WTC11 (cell line): ENCODE results near the gene TMEM178B. TPM values are rescaled to one million over a fixed set of nuclear protein-coding genes. Genes with fewer than 3 reads are reported as not detected.

Experiments
- ATAC-seq: fragments of 200-7000 bp; cut with Tn5 transposase; 2 replicates; pipeline ENCODE4 v1.10.0; 2021; ENCODE audit warnings: mild to moderate bottlenecking, moderate library complexity
- CTCF ChIA-PET: fragments of 300-600 bp; sonication (Branson Sonifier 250); formaldehyde crosslinking; loops from one replicate; lab custom pipeline; 2021; ENCODE audit warnings: antibody characterized with exemption; lab: Charles Lee
- POLR2A ChIA-PET: fragments of 350-600 bp; sonication (Branson Sonifier 250); formaldehyde crosslinking; loops from one replicate; lab custom pipeline; 2021; ENCODE audit warnings: antibody characterized with exemption; lab: Charles Lee
- DNase-seq: peaks from one replicate; pipeline ENCODE4 v3.0.0; 2021; ENCODE audit warnings: low spot score
- H3K27ac Mint-ChIP-seq: 2 replicates; pipeline ENCODE4 v1.8.0; 2021; ENCODE audit warnings: mixed read lengths
- H3K27me3 Mint-ChIP-seq: 2 replicates; pipeline ENCODE4 v1.8.0; 2021; ENCODE audit warnings: low read depth, mild to moderate bottlenecking, moderate library complexity, mixed read lengths
- H3K36me3 Mint-ChIP-seq: 2 replicates; pipeline ENCODE4 v1.8.0; 2021; ENCODE audit warnings: mixed read lengths
- H3K4me1 Mint-ChIP-seq: 2 replicates; pipeline ENCODE4 v1.8.0; 2022; ENCODE audit warnings: mixed read lengths
- H3K4me3 Mint-ChIP-seq: 2 replicates; pipeline ENCODE4 v1.8.0; 2021; ENCODE audit warnings: mild to moderate bottlenecking, moderate library complexity, mixed read lengths
- H3K9me3 Mint-ChIP-seq: 2 replicates; pipeline ENCODE4 v1.8.0; 2021; ENCODE audit warnings: mixed read lengths
- CREB1 ChIP-seq: sonication (generic); formaldehyde crosslinking; IDR thresholded peaks from 2 replicates; pipeline ENCODE4 v1.8.0; 2023; ENCODE audit warnings: mild to moderate bottlenecking, missing genetic modification reagents
- CREM ChIP-seq: sonication (generic); formaldehyde crosslinking; IDR thresholded peaks from 2 replicates; pipeline ENCODE4 v1.8.1; 2022; ENCODE audit warnings: mild to moderate bottlenecking, missing genetic modification reagents, moderate library complexity
- E2F5 ChIP-seq: sonication (generic); formaldehyde crosslinking; IDR thresholded peaks from 2 replicates; pipeline ENCODE4 v1.8.1; 2022; ENCODE audit warnings: mild to moderate bottlenecking, moderate library complexity, missing genetic modification reagents
- ETV6 ChIP-seq: sonication (generic); formaldehyde crosslinking; IDR thresholded peaks from 2 replicates; pipeline ENCODE4 v1.8.1; 2022; ENCODE audit warnings: mild to moderate bottlenecking, missing genetic modification reagents
- GTF2I ChIP-seq: fragments of 250-450 bp; sonication (Bioruptor Pico); conservative IDR thresholded peaks from 2 replicates; pipeline ENCODE4 v1.4.0; 2021; ENCODE audit warnings: mild to moderate bottlenecking
- JAZF1 ChIP-seq: fragments of 250-450 bp; sonication (Bioruptor Pico); IDR thresholded peaks from 2 replicates; pipeline ENCODE4 v1.9.0; 2021; ENCODE audit warnings: moderate library complexity, mild to moderate bottlenecking, inconsistent platforms
- MXD4 ChIP-seq: fragments of 250-450 bp; sonication (Bioruptor Pico); IDR thresholded peaks from 2 replicates; pipeline ENCODE4 v1.8.0; 2021; ENCODE audit warnings: mild to moderate bottlenecking, moderate library complexity, borderline replicate concordance
- PRRX2 ChIP-seq: fragments of 250-450 bp; sonication (Bioruptor Pico); IDR thresholded peaks from 2 replicates; pipeline ENCODE4 v1.8.0; 2021; ENCODE audit warnings: mild to moderate bottlenecking
- SMAD3 ChIP-seq: sonication (generic); formaldehyde crosslinking; IDR thresholded peaks from 2 replicates; pipeline ENCODE4 v1.8.0; 2022; ENCODE audit warnings: missing genetic modification reagents, mild to moderate bottlenecking, borderline replicate concordance
- SMAD4 ChIP-seq: sonication (generic); formaldehyde crosslinking; IDR thresholded peaks from 2 replicates; pipeline ENCODE4 v1.8.0; 2022; ENCODE audit warnings: mild to moderate bottlenecking, missing genetic modification reagents
- SP1 ChIP-seq: sonication (generic); formaldehyde crosslinking; conservative IDR thresholded peaks from 2 replicates; pipeline ENCODE4 v1.8.1; 2022; ENCODE audit warnings: missing genetic modification reagents
- TP53 ChIP-seq: sonication (generic); formaldehyde crosslinking; IDR thresholded peaks from 2 replicates; pipeline ENCODE4 v1.8.1; 2023; ENCODE audit warnings: mild to moderate bottlenecking, missing genetic modification reagents
- ZNF232 ChIP-seq: sonication (generic); formaldehyde crosslinking; IDR thresholded peaks from 2 replicates; pipeline ENCODE4 v1.8.0; 2022; ENCODE audit warnings: mild to moderate bottlenecking, missing genetic modification reagents
- ZNF317 ChIP-seq: sonication (generic); formaldehyde crosslinking; IDR thresholded peaks from 2 replicates; pipeline ENCODE4 v1.8.1; 2023; ENCODE audit warnings: low read depth, mild to moderate bottlenecking, moderate library complexity, missing genetic modification reagents, borderline replicate concordance
- ZNF396 ChIP-seq: fragments of 250-450 bp; sonication (Bioruptor Pico); IDR thresholded peaks from 2 replicates; pipeline ENCODE4 v1.8.0; 2021; ENCODE audit warnings: mild to moderate bottlenecking, moderate library complexity, borderline replicate concordance
- total RNA-seq: library from RNA; stranded (reverse); gene quantifications from 3 replicates; pipeline ENCODE4 v1.2.3, GENCODE V29; 2021
- TF ChIP-seq, protein P1 (sequence below): fragments of 200-600 bp; IDR thresholded peaks from 2 replicates; pipeline ENCODE4 v1.8.0; 2022; ENCODE audit warnings: antibody characterized with exemption
- TF ChIP-seq, protein P2 (sequence below): sonication (generic); formaldehyde crosslinking; IDR thresholded peaks from 2 replicates; pipeline ENCODE4 v1.8.1; 2022; ENCODE audit warnings: low read depth, mild to moderate bottlenecking, moderate library complexity, missing genetic modification reagents, borderline replicate concordance
- TF ChIP-seq, protein P3 (sequence below): sonication (generic); formaldehyde crosslinking; conservative IDR thresholded peaks from 2 replicates; pipeline ENCODE4 v1.8.1; 2022; ENCODE audit warnings: mild to moderate bottlenecking, missing genetic modification reagents
- TF ChIP-seq, protein P4 (sequence below): sonication (generic); formaldehyde crosslinking; IDR thresholded peaks from 2 replicates; pipeline ENCODE4 v1.8.1; 2023; ENCODE audit warnings: mild to moderate bottlenecking, missing genetic modification reagents, moderate library complexity
- TF ChIP-seq, protein P5 (sequence below): fragments of 250-450 bp; sonication (Bioruptor Pico); IDR thresholded peaks from 2 replicates; pipeline ENCODE4 v1.9.0; 2021; ENCODE audit warnings: mild to moderate bottlenecking

The TMEM178B gene
- total RNA-seq, 1 experiment from 2014 or later: 20.4 TPM

DNA sequence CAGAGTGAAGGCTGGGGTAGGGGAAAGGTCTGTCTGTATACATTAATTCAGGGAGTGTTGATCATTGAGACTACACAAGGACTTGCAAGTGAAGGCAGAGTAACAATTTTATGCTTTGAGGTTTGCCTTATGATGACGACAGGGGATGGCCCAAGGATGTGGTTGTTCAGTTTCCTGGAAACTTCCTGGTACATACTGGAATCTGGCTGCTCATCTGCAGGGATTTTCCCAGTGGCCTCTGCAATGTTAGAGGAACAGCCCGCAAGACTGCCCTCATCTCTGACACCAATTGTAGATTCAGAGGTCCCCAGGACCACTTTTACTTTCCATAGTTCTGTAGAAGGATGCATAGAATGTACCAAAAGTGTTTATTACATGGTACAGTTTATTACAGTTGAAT is 189.6 kb downstream of the TMEM178B start:
- H3K4me1 Mint-ChIP-seq: peaks cover 5% of the 10 kb centered on the region
- H3K27me3 Mint-ChIP-seq: no peaks in the 10 kb centered on the region
- DNase-seq: no peak
- TF ChIP-seq, protein P1, sequence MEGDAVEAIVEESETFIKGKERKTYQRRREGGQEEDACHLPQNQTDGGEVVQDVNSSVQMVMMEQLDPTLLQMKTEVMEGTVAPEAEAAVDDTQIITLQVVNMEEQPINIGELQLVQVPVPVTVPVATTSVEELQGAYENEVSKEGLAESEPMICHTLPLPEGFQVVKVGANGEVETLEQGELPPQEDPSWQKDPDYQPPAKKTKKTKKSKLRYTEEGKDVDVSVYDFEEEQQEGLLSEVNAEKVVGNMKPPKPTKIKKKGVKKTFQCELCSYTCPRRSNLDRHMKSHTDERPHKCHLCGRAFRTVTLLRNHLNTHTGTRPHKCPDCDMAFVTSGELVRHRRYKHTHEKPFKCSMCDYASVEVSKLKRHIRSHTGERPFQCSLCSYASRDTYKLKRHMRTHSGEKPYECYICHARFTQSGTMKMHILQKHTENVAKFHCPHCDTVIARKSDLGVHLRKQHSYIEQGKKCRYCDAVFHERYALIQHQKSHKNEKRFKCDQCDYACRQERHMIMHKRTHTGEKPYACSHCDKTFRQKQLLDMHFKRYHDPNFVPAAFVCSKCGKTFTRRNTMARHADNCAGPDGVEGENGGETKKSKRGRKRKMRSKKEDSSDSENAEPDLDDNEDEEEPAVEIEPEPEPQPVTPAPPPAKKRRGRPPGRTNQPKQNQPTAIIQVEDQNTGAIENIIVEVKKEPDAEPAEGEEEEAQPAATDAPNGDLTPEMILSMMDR: no peak
- TF ChIP-seq SP1 (CRISPR knock-in tag) (no peak), TP53 (CRISPR knock-in tag) (no peak), MXD4 (CRISPR knock-in tag) (no peak), GTF2I (CRISPR knock-in tag) (no peak), SMAD4 (CRISPR knock-in tag) (no peak), ZNF317 (CRISPR knock-in tag) (no peak), JAZF1 (CRISPR knock-in tag) (no peak), ZNF232 (no peak), PRRX2 (CRISPR knock-in tag) (no peak), ZNF396 (CRISPR knock-in tag) (no peak), SMAD3 (CRISPR knock-in tag) (no peak), CREM (CRISPR knock-in tag) (no peak), ETV6 (CRISPR knock-in tag) (no peak), E2F5 (no peak), CREB1 (CRISPR knock-in tag) (no peak)
- TF ChIP-seq, protein P2, sequence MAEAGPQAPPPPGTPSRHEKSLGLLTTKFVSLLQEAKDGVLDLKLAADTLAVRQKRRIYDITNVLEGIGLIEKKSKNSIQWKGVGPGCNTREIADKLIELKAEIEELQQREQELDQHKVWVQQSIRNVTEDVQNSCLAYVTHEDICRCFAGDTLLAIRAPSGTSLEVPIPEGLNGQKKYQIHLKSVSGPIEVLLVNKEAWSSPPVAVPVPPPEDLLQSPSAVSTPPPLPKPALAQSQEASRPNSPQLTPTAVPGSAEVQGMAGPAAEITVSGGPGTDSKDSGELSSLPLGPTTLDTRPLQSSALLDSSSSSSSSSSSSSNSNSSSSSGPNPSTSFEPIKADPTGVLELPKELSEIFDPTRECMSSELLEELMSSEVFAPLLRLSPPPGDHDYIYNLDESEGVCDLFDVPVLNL (CRISPR knock-in tag): no peak
- TF ChIP-seq, protein P3, sequence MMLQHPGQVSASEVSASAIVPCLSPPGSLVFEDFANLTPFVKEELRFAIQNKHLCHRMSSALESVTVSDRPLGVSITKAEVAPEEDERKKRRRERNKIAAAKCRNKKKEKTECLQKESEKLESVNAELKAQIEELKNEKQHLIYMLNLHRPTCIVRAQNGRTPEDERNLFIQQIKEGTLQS (CRISPR knock-in tag): no peak
- TF ChIP-seq, protein P4, sequence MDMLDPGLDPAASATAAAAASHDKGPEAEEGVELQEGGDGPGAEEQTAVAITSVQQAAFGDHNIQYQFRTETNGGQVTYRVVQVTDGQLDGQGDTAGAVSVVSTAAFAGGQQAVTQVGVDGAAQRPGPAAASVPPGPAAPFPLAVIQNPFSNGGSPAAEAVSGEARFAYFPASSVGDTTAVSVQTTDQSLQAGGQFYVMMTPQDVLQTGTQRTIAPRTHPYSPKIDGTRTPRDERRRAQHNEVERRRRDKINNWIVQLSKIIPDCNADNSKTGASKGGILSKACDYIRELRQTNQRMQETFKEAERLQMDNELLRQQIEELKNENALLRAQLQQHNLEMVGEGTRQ: no peak
- TF ChIP-seq, protein P5, sequence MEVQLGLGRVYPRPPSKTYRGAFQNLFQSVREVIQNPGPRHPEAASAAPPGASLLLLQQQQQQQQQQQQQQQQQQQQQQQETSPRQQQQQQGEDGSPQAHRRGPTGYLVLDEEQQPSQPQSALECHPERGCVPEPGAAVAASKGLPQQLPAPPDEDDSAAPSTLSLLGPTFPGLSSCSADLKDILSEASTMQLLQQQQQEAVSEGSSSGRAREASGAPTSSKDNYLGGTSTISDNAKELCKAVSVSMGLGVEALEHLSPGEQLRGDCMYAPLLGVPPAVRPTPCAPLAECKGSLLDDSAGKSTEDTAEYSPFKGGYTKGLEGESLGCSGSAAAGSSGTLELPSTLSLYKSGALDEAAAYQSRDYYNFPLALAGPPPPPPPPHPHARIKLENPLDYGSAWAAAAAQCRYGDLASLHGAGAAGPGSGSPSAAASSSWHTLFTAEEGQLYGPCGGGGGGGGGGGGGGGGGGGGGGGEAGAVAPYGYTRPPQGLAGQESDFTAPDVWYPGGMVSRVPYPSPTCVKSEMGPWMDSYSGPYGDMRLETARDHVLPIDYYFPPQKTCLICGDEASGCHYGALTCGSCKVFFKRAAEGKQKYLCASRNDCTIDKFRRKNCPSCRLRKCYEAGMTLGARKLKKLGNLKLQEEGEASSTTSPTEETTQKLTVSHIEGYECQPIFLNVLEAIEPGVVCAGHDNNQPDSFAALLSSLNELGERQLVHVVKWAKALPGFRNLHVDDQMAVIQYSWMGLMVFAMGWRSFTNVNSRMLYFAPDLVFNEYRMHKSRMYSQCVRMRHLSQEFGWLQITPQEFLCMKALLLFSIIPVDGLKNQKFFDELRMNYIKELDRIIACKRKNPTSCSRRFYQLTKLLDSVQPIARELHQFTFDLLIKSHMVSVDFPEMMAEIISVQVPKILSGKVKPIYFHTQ (CRISPR knock-in tag): no peak
- TF ChIP-seq, all 79 proteins: peak for 0
- Mint-ChIP-seq H3K9me3 (peaks cover 6% of the 10 kb centered on the region), H3K36me3 (peaks cover 6% of the 10 kb centered on the region; the same call in 1 of the 2 replicates), H3K27ac (no peak overlapping the region), H3K4me3 (no peak overlapping the region)
- ATAC-seq: no peak
- ChIA-PET CTCF (interaction anchor here (1.2 to 2.5 kb wide), 2 partner anchors 12 to 270 kb away, joined by 5 to 11 read pairs; no protein-coding TSS in a partner anchor), POLR2A (no interaction called here)
